GM12891 (cell line): ENCODE results near the gene YARS2.

ENCODE experiments used
- POLR2A ChIP-seq: IDR thresholded peaks from 2 replicates; pipeline ENCODE4 v1.6.1; 2011; ENCODE audit warnings: low read depth, low read length, control low read depth
- POLR2AphosphoS5 ChIP-seq: IDR thresholded peaks from 2 replicates; pipeline ENCODE4 v1.6.1; 2011; ENCODE audit warnings: low read depth, low read length, control low read depth
- TAF1 ChIP-seq: IDR thresholded peaks from 2 replicates; pipeline ENCODE4 v1.6.1; 2011; ENCODE audit warnings: low read depth, low read length, control low read depth

DNA sequence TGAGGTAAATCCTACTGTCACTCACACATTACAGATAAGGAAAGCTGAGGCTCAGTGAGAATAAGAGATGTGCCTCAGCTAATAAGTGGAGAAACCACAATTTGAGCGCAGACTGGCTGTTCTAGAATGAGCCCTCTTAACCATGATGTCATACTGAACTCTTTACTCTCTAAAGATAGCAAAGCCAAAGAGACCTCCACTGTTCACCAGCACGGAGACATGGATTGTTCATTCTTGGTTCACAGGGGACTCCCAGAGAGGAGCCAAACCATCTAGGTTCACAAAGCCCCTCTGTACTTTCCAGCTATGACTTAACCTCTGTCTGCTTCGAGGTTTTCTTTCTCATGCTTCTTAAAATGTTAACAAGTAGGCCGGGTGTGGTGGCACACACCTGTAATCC is 32.7 kb upstream of the YARS2 start:
- TF ChIP-seq POLR2AphosphoS5 (no peak), POLR2A (no peak), TAF1 (no peak)
